Stimulated activated CD4-positive, alpha-beta T cell treated with anti-CD3 and anti-CD28 coated beads, TNF-alpha, amount 100 ng/mL, for 24 hours (primary cell): ENCODE measurements around the gene WBP2NL.
"Not testable (repeated sequence)": the region's sequence is repeated elsewhere in the genome, so short reads cannot be mapped to it uniquely, and the experiment has no call there.

Experiments
- DNase-seq, 3 experiments: peaks; one replicate each; pipeline ENCODE4 v3.0.0-alpha.2; 2020; ENCODE audit warnings: low read depth in 3 of 3

Gene WBP2NL, protein sequence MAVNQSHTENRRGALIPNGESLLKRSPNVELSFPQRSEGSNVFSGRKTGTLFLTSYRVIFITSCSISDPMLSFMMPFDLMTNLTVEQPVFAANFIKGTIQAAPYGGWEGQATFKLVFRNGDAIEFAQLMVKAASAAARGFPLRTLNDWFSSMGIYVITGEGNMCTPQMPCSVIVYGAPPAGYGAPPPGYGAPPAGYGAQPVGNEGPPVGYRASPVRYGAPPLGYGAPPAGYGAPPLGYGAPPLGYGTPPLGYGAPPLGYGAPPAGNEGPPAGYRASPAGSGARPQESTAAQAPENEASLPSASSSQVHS

DNA sequence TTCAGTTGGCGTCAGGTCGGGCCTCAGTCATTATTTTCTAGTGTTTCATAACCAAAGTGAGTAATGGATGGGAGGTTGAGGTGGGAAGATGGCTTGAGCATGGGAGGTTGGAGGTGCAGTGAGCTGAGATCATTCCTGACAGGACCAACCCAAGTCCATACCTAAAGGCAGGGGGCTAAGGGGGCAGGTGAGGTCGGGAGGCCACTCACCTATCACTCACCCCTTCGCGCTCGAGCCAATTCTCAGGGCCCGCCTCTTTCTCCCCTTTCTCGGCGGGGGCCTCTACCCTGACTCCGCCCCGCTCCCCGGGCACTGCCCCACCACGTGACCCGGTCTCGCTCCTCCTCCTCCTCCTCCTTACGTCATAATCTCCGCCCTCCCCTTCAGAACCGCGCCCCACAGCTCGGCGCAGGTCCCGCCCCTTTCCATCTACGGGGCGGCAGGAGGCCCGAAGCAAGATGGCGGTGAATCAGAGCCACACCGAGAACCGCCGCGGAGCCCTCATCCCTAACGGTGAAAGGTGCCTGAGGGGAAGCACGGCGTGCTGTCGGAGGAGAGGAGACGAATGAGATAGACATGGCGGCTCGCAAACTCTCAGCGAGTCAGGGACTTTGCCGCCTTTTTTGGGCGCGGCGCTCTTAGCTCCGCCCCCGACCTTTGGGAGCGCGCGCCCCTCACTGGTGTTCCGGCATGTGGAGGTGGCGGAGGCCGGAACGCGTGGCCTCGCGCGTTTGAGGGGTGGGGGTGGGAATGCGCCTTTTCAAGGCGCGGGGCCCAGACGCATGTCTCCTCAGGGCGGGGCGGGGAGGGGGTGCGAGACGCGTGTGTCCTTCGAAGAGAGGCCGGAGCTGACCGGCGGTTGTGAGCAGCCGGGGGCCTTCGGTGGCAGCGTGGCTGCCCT, at the start of gene WBP2NL:
WBP2NL (plus strand) TSS at position 428 of the 901 bp plus-strand sequence; CDS start at position 459, 31 bp downstream.
- DNase-seq, result peak; percentile 72 to 81 (median 76)

DNA sequence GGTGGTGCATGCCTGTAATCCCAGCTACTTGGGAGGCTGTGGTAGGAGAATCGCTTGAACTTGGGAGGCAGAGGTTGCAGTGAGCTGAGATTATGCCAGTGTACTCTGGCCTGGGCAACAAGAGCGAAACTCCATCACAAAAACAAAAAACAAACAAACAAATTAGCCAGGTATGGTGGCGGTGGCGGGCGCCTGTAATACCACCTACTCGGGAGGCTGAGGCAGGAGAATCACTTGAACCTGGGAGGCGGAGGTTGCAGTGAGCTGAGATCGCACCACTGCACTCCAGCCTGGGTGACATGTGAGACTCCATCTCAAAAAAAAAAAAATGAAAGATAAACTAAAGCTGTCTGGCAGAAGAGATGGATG, 49.7 kb upstream of the WBP2NL start:
- not testable (repeated sequence) for DNase-seq

DNA sequence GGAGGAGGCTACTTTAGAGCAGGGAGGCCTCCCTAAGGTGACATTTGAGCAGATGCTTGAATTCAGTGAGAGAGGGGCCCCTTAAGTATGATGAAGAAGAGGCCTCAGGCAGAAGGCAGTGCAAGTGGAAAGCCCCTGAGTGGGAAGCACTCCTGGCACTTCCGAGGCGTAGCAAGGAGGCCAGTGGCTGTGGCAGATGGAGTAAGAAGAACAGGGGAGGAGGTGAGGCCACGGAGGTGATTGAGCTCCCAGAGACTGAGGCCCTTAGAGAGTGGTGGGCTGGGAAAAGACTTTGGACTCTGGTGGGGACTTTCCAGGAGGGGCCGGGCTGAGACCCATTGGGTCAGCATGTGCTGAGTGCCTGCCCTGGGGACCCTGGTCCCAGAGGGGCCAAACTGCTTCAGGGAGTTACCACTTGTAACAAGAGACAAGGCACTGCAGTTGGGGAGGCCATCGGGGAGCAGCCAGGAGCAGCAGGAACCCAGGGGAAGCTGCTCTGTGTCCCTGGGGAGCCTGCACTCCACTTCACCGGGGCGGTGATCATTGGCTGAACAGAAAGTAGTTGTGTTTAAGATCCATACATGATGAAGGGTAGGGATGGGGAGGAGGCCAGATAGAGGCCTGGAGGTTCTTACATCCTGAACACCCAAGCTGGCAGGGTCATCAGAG, 49.2 kb upstream of the WBP2NL start:
- no peak for DNase-seq

DNA sequence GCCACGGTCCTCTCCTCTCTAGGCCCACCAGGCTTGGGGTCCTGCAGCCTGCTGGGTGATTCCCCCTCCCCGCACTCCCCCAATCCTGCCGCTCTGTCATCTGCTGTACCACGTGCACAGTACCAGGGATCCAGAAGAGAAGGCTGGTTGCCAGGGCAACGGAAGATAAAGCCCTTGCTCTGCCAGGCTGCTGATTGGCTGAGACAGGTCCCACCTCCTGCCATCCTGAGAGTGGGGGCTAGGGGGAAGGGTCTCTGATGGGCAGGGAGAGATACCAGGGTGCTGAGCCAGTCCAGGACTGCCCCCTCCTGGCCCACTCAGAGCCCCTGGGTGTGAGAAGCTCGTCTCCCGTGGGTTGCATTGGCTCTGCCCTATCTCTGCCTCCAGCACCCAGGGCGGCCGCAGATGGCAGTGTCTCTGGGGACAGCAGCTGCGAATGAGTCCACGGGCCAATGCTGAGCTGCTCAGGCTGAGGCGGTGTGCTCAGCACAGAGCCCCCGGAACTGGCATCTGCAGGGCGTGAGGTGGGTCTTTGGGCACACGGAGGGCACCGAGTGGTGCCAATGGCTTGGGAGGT, 46.6 kb upstream of the WBP2NL start, which contains the start of gene SMIM45:
SMIM45 (plus strand) TSS at position 253 of the 577 bp plus-strand sequence.
- DNase-seq, result no peak

DNA sequence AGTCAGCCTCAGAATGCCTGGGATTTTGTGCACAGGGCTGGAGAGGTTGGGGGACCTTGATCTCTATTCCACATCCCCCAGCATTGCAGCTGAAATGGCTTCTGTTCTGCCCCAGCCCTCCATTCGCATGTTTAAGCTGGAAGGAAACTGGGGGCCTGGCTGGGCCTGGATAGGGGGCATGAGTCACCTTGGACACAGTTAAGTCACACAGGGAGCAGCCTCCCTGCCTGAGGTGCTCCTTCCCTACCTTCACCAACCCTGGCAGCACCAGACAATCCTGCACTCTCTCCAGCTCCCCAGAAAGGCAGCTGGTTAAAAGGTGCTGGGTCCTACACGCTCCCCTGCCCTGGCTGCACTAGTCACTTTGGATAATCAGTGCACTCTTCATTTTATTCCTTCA, 45.9 kb upstream of the WBP2NL start:
- DNase-seq, result no peak

DNA sequence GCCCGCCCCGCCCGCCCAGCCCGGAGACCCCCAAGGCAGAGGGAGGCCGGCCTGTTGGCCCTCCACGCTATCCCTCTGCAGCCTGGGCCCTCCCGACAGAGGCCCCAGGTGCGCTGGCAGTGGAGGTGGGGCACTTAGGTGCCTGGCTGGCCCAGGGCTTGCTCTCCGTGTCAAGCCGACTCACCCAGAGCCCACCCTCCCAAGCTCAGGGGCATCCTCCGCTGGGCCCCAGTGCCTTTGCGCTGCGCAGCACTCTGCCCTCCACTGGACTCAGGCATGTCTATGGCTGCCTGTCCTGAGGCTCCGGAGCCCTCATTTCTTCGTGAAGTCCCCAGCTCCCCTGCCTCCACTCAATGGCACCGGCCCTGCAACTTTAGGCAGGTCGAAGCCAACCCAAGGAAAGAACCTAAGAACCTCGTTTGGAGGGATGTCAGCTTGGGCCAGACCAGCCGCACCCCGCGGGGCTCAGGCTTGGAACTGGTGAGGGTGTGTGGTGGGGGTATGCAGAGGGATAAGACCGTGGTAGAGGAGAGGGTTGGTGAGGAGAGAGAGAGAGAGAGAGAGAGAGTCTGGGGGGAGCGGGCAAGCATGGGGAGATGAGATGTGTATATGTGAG, 40.5 kb upstream of the WBP2NL start:
- no peak for DNase-seq

DNA sequence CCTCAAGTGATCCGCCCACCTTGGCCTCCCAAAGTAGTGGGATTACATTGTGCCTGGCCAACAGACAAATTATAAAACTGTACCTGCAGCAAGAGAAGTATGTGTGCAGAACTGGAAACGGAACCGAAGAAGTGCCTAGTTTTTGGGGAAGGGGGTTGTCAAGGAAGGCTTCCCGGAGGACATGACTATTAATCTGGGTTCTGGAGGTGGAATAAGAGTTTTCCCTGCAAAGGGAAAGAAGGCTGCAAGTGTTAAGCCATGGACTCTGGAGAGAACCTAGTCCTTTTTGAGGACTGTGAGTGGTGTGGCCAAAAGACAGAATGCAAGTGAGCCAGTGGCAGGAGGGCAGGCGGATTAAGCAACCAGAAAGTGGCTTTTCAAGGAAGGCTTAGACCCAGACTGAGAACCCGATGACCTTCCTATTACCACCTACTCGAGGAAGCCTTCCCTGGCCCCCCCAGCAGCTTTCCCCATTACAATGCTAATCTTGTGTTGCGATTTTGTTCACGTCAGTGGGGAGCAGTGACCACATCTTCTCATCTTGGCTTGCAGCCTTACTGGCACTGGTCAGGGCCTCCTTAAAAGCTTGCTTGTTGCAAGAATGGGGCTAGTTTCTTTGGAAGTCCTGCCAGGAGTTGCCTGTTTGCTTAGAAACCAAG, 35.0 kb upstream of the WBP2NL start:
- no peak for DNase-seq

DNA sequence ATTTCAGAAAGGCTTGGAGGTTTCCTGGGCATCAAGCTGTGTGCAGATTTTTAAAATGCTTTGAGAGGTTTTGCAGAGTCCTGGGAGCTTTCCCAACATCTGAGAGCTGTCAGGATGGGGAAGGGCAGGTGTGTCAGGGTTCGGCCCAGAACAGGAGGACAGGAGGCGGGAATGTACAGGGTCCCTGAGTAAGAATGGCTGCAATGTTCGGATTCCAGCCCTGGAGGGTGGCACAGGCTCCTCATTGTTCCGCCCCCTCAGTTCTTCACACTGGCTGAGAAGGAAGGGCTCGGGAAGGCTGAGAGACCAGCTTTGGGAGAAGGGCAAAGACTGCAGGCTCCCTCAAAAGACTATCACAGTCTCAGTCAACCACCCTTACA, 34.5 kb upstream of the WBP2NL start:
- no peak for DNase-seq

DNA sequence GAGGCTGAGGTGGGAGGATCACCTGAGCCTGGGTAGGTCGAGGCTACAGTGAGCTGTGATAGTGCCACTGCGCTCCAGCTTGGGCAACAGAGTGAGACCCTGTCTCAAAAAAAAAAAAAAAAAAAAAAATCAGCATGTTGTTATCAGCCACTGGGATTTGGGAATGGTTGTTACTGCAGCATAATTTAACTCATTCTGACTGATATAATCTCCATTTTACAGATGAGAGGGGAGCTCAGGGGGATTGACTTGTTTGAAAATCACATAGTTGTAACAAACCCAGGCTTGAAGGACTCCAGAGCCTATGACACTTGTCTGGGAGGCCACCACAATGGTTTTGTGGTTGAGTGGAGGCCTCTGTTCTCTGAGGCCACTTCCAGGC, 32.4 kb upstream of the WBP2NL start:
- no peak for DNase-seq

DNA sequence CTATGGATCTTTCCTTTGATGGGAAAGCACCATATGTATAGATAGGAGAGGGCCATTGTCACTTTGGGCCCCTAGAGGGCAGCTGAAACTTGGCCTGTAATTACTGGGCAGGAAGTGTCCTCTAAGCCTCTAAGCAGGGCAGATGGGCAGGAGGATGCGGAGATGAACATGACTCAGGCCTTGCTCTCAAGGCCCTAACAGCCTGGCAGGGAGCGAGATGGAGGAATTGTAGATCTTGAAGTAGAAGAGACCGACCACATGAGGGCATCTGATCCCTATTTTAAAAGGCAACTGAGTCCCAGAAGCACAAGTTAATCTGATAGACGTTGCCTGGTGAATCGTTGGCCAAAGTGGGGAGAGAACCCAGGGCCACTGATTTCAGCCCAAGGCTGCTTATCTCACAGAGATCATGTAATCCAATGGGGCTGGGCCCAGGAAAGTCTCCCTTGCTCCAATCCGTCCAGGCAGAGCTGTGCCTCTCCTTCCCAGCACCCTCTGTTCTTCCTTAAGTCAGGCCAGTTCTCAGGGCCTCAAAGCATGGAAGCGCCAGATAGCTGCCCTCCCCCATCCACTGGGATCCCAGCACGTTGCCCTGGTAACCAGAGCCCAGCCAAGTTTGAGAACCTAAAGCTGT, 31.9 kb upstream of the WBP2NL start:
- peak in 1 of 3 experiments; percentile 22 for DNase-seq

DNA sequence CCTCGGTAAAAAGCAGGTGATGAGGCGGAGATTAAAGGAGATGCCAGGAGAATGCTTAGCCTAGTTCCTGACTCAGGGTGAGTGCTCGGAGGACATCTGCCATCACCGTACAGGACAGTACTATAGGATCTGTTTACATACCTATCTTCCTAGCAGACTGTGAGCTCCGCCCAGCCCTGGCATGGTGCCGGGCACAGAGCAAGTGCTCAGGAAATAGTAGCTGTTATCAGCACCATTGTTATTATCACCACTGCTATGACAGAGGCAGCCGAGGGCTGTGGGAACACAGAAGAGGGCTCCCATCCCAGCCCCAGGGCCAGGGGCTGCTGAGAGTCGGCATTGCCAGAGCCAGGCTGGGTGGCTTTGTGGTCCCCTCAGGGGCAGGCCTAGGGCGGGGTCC, 30.0 kb upstream of the WBP2NL start:
- DNase-seq, result no peak

DNA sequence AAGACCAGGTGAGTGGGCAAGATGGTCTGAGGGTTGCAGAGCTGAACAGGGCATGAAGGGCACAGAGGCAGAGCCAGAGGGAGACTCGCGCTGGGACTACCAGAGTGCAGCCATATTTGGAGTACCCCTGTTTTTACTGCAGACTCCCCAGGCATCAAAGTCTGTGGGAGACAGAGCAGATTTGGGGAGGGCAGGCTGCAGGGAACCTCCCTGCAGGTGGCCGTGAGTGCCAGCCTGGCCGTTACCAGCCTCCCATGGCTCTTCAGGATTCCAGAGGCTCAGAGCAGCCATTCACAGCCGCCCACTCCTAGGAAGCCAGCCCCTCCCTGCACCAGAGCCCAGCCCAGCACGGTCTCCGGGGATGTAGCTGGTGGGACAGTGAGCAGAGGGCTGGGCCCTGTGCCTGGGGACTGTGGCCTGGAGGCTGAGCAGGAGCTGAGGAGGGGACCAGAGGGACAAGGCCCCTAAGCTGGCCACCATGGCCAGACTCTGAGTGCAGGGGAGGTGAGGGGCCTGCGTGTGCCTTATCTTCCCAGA, 29.4 kb upstream of the WBP2NL start, which contains the start of gene SEPTIN3:
SEPTIN3 (plus strand) TSS at position 334 of the 537 bp plus-strand sequence. CDS start 2,050 bp downstream, outside the sequence.
- no peak for DNase-seq

DNA sequence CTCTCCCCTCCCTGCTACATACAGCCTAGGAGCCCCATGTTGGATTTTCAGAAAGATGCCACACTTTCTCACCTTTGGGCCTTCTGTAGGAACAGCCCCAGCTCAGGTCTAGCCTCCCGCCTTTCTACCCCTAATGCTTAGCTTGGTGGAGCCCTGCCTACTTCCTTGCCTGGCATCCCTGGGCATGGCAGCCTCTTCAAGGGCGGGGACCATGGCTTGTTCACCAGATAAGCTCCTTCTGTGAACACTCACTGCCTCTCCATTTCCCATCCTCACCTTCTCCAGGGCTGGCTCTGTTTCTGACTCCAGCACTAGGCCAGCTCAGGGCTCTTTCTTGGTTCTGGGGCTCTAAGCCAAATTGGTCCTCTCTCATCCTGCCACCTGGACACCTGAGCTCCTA, 28.0 kb upstream of the WBP2NL start:
- DNase-seq, result no peak

DNA sequence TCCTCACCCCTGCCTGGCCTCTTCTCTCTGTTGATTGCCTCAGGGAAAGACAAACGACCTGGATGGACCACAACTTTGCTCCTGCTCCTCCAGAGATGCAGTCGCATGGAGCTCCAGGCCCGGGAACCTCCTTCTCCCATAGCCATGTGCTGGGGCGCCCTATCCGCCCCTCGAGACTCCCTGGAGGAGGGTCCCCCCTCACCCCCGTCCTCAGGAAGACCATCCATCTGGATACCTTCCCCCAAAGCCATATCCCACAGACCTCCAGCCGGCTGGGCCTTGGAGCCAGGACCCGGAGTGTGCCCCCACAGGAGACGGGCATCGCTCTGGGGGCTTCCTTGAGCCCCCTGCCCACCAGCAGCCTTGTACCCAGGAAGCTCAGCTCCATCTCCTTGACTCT, 27.2 kb upstream of the WBP2NL start:
- DNase-seq, result no peak

DNA sequence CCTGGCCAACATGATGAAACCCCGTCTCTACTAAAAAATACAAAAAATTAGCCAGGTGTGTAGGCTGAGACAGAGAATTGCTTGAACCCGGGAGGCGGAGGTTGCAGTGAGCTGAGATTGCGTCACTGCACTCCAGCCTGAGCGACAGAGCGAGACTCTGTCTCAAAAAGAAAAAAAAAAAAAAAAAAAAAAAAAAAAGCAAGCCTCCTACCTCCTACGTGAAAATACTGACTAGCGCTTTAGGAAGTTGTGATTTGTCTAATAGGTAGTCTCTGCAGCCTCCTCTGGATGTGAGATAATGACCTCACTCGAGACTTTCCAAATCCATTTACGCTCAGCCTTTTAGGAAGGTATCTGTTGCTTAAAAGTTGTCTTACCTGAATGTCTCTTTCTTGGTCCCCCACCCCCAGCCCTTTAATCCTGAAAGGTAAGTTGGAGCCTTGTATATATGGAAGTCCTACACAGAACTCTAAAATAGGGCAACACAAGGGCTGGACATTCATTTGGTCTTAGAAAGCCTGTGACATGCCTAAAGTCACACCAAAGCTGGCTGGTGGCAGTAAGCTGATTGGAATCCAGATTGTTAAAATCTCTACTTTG, 23.8 kb upstream of the WBP2NL start:
- DNase-seq, result no peak

DNA sequence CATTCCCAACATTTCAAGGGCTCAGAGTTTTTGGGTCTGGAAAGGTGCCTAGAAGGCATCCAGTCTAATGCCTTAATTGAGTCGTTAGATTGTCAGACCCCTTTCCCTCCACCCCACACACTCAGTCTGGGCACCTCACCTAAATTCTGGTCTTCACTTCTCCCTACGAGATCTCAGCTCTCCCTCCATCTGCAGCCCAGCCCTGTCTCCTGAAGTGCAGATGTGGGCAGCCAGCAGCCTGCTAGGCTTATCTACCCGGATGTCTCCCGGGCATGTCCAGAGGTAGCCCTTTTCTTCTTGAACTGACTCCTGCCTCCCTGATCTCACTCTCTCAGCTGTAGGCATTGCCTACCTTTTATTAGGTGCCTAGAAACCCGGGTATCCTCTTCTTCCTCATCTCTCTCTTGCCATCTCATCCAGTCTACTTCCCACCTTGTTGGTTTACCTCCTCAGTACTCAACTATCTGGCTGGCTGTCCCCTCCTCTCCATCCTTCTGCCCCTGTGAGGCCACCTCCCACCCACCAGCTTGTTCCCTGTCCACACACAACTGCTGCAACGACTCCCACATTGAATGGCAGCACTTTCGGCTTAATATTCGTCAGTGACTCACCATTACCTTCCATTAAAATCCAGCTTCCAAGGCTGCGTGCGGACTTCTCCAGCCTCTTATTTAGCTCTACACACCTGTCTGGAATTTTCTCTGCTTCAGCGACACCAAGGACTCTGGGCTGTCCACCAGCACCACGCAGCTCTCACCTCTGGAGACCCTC, 23.1 kb upstream of the WBP2NL start:
- DNase-seq, result no peak

DNA sequence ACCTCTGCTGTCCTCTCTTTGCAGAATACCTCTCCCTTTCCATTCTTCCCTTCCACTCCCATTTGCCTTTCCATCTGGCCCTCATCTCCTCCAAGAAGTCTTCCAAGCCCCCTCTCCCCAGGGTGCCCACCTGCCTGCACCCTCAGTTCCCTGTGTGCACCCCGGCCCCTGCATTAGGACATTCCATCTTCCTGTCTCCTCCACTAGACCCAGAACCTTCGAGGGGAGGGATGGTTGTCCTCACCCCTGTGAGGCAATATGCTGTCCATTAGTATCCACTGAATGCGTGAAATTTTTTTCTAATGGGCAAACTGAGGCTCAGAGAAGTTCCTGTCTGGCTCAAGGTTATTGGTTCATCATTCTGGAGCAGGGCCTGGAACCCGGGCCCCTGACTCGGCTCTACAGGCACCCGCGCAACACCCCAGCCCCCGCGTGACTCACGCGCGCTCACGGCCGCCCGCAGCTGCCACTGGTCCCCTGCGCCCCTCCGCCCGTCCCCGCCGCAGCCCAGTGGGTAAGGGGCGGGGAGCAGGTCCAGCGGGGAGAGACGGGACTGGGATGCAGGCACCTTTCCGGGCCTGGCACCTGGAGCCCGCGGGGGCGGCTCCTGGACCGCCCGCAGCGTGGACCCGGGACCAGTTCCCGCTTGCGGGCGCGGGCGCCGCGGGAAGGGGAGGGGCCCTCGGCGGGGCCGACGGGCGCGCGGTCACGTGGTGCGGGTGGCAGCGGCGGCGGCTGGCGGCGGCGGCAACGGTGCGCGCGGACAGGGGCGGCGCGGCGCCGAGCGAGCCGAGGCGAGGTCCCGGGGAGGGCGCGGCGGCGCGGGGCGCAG, 22.3 kb upstream of the WBP2NL start:
- peak in 1 of 3 experiments; percentile 50 for DNase-seq

DNA sequence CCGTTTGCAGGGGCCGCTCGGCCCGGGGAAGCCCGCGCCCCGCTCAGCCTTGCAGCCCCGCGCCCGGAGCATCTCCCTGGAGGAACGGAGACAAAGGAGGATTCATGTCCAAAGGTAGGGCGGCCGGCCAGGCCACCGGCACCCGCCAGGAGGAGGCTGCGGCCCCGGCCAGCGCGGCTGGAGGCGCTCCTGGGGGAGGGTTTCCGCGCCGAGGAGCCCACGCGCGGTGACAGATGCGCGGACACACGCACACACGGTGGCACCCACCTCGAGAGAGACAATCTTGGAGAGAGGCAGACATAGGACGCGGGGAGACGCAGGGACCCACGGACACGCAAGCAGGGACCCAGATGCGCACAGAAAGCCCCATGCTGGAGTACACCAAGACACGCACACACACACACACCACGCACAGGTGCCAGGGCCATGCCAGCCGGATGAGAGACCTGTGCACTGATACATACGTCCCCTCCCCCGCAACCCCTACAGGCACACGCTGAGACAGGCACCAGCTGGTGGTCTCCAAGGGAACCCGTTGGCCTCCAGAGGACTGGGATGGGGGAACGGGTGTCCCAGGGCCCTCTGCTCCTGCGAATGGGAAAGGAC, 21.5 kb upstream of the WBP2NL start:
- no peak for DNase-seq
